ENCODE results near the gene PRMT3. TPM values are rescaled to one million over a fixed set of nuclear protein-coding genes. Genes with fewer than 3 reads are reported as not detected.

The PRMT3 gene
- total RNA-seq (10 to 100 TPM; 11.2 to 11.8 TPM), total RNA-seq (10.2 to 134 (median 29.5) reads per million in 172 experiments)
- polyA plus RNA-seq (2013, experiment 1 of 2), result 7.8 TPM
- 10.3 TPM for polyA plus RNA-seq (2013, experiment 2 of 2)

DNA sequence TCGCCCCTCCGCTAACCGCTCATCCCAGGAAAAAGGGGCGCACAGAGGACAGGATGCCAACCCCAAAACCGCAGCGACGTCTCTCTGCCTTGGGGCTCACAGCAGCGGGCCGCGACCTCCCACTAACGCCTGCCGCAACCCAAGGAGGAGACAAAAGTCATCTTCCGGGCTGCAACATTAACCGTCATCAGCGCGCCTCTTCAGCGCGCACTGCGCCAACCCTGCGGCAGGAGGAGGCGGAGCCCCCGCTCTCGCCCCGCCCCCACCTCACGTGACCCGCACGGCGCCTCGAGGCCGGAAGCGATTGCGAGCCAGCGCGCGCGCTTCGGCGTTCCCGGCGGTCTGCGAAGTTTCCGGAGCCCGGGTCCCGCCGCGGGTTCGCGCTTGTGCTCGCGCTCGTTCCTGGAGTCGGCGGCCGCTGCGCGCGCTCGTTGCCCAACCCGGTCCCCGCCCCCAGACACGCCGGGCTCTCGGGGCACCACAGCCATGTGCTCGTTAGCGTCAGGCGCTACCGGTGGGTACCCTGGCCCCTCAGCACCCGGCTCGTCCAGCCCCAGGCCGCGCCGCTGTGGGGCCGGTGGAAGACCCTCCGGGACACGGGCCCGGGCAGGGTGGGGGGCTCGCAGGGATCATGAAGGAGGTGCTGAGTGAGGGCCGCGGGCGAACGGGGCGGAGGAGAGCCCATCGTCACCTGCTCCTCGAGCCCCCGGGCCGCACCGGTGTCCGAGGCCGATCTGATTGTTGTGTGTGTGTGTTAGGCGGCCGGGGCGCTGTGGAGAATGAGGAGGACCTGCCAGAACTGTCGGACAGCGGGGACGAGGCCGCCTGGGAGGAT lies at the start of gene PRMT3:
TSS of gene PRMT3 (plus strand) at position 456 of the 835 bp plus-strand sequence. CDS start at position 487, 31 bp downstream.
- no peaks in the 10 kb centered on the region for H3K9me3 ChIP-seq (ENCODE audit: control insufficient read depth in 1 of 2, insufficient read depth in 1 of 2, low read length in 2 of 2)
- H3K27me3 ChIP-seq (ENCODE audit: control insufficient read depth in 1 of 2, insufficient read depth in 2 of 2, low read length in 2 of 2), result no peaks in the 10 kb centered on the region
- intact Hi-C loops (cut with DNase I, micrococcal nuclease), result loop anchor here (1.0 to 10.0 kb wide), 6 partner anchors 23 to 1863 kb away; partner anchors contain the start of genes NAV2 (in 1 of the 2), TSG101 (in 1 of the 2) and ZDHHC13 (in 1 of the 2)
- H3K4me1 ChIP-seq (ENCODE audit: insufficient read depth, low read length), result peaks cover 20% of the 10 kb centered on the region
- H3K27ac ChIP-seq (ENCODE audit: low read depth in 1 of 2, low read length in 2 of 2), result peak within 1 kb of the TSS; percentile 87 to 97
- CTCF ChIA-PET, result interaction anchor here (0.6 to 2.6 kb wide), 9 partner anchors 10 to 28 kb away, joined by 3 to 10 read pairs (median 5); partner anchors contain the start of gene HTATIP2
- Mint-ChIP-seq H3K36me3 (ENCODE audit: low read depth) (peaks cover 28% of the 10 kb centered on the region), H3K27ac (peak within 1 kb of the TSS; percentile 99), H3K27me3 (no peaks in the 10 kb centered on the region), H3K9me3 (no peaks in the 10 kb centered on the region), H3K4me3 (peak within 1 kb of the TSS; percentile 99), H3K4me1 (ENCODE audit: low read depth) (peaks cover 27% of the 10 kb centered on the region)
- peaks cover 11% of the 10 kb centered on the region for H3K36me3 ChIP-seq (ENCODE audit: insufficient read depth, low read length)
- H3K4me3 ChIP-seq (ENCODE audit: low read length), result peak within 1 kb of the TSS; percentile 96
- TF ChIP-seq, protein P1, sequence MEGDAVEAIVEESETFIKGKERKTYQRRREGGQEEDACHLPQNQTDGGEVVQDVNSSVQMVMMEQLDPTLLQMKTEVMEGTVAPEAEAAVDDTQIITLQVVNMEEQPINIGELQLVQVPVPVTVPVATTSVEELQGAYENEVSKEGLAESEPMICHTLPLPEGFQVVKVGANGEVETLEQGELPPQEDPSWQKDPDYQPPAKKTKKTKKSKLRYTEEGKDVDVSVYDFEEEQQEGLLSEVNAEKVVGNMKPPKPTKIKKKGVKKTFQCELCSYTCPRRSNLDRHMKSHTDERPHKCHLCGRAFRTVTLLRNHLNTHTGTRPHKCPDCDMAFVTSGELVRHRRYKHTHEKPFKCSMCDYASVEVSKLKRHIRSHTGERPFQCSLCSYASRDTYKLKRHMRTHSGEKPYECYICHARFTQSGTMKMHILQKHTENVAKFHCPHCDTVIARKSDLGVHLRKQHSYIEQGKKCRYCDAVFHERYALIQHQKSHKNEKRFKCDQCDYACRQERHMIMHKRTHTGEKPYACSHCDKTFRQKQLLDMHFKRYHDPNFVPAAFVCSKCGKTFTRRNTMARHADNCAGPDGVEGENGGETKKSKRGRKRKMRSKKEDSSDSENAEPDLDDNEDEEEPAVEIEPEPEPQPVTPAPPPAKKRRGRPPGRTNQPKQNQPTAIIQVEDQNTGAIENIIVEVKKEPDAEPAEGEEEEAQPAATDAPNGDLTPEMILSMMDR (IDR thresholded peaks at IDR 0.05), result peak; percentile 91
- POLR2A ChIA-PET, result interaction anchor here (0.7 to 1.4 kb wide), 3 partner anchors 10 to 27 kb away, joined by 3 to 14 read pairs (median 5); partner anchors contain the start of gene HTATIP2
- DNase-seq (peak; percentile 94 to 99 (median 97)), ATAC-seq (ENCODE audit: poor library complexity) (peak; percentile 87)

DNA sequence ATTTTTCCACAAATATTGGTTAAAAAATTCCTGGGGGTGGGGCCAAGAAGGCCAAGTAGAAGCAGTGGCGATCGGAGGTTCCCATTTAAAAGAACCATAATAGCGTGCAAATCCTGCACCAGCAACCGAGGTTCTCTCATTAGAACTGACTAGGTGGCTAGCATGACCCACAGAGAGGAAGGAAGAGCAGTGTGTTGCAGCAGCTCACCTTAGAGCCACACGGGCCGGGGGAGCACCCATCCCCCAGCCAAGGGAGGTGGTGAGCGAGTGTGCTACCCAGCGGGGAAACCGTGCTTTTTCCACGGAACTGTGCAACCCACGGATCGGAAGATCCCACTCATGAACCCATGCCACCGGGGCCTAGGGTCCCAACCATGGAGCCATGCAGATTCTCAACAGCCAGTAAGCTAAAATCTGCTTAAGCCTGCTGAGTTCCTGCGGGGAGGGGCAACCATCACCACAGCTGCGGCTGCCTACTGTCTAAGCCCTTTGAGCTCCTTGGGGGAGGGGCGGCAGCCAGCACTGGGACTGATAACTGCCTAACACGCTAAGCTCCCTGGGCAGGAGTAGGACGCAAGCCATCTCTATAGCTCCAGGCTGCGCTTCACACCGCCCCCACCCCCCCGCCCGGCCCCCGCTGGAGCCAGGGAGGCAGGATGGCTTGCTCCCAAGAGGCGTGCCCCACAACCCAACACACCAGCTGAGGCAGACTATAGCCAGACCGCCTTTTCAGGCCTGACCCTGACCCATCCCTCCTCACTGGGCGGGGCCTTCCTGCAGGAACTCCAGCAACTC lies 45.0 kb upstream of the PRMT3 start:
- ChIA-PET CTCF (interaction anchor here (1.6 kb wide), 1 partner anchor 13 kb away, joined by 5 read pairs; no protein-coding TSS in a partner anchor), POLR2A (no interaction called here)
- H3K27ac ChIP-seq (ENCODE audit: low read depth in 1 of 2, low read length in 2 of 2), result no peak overlapping the region
- no peak overlapping the region for H3K4me3 ChIP-seq (ENCODE audit: low read length)
- intact Hi-C loops (cut with DNase I, micrococcal nuclease), result no loop called here
- ATAC-seq (ENCODE audit: poor library complexity) (no peak), DNase-seq (peak in 3 of 14 experiments; percentile 9 to 19 (median 14))
- H3K36me3 ChIP-seq (ENCODE audit: insufficient read depth, low read length), result no peaks in the 10 kb centered on the region
- H3K4me1 ChIP-seq (ENCODE audit: insufficient read depth, low read length), result peaks cover 5% of the 10 kb centered on the region
- H3K9me3 Mint-ChIP-seq, result no peaks in the 10 kb centered on the region
- peaks cover 79% of the 10 kb centered on the region for H3K27me3 Mint-ChIP-seq
- TF ChIP-seq, protein P1 (IDR thresholded peaks at IDR 0.05), result no peak
- H3K36me3 Mint-ChIP-seq (ENCODE audit: low read depth), result no peaks in the 10 kb centered on the region
- no peaks in the 10 kb centered on the region for H3K4me1 Mint-ChIP-seq (ENCODE audit: low read depth)
- H3K27me3 ChIP-seq (ENCODE audit: control insufficient read depth in 1 of 2, insufficient read depth in 2 of 2, low read length in 2 of 2), result peaks cover 21 to 29% of the 10 kb centered on the region in 2 experiments
- no peak overlapping the region for H3K4me3 Mint-ChIP-seq
- H3K9me3 ChIP-seq (ENCODE audit: control insufficient read depth in 1 of 2, insufficient read depth in 1 of 2, low read length in 2 of 2), result peaks cover 0 to 5% of the 10 kb centered on the region in 2 experiments
- H3K27ac Mint-ChIP-seq, result no peak overlapping the region

DNA sequence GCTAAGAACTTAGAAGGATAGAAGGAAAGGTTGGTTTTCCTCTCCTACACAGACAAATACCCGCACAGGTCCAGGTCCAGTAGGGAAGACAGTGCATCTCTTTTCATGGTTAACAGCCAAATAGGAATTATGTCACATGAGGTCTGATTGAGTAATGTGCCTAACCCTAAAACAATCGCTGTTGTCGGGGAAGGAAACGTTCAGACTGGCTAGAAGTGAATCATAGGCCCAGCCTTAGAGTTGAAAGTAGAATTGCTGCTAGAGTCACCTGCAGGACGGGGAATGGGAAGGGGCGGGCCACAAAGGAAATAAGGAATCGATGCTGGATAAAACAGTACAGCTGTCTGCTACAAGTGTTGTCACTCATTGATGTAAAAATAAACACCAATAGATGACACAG lies 36.4 kb upstream of the PRMT3 start:
- POLR2A ChIA-PET, result no interaction called here
- Histone ChIP-seq H3K27ac (ENCODE audit: low read depth in 1 of 2, low read length in 2 of 2) (no peak overlapping the region), H3K36me3 (ENCODE audit: insufficient read depth, low read length) (no peaks in the 10 kb centered on the region), H3K27me3 (ENCODE audit: control insufficient read depth in 1 of 2, insufficient read depth in 2 of 2, low read length in 2 of 2) (no peaks in the 10 kb centered on the region), H3K4me3 (ENCODE audit: low read length) (no peak overlapping the region), H3K4me1 (ENCODE audit: insufficient read depth, low read length) (peaks cover 5% of the 10 kb centered on the region), H3K9me3 (ENCODE audit: control insufficient read depth in 1 of 2, insufficient read depth in 1 of 2, low read length in 2 of 2) (no peaks in the 10 kb centered on the region)
- Mint-ChIP-seq H3K4me1 (ENCODE audit: low read depth) (peaks cover 11% of the 10 kb centered on the region), H3K4me3 (no peak overlapping the region), H3K27ac (no peak overlapping the region), H3K27me3 (peaks cover 8% of the 10 kb centered on the region), H3K36me3 (ENCODE audit: low read depth) (no peaks in the 10 kb centered on the region), H3K9me3 (no peaks in the 10 kb centered on the region)
- TF ChIP-seq, protein P1 (IDR thresholded peaks at IDR 0.05), result no peak
- no peak for ATAC-seq (ENCODE audit: poor library complexity)
- DNase-seq, result no peak
- CTCF ChIA-PET, result interaction anchor here (1.5 kb wide), 1 partner anchor 219 kb away, joined by 3 read pairs; no protein-coding TSS in a partner anchor
- intact Hi-C loops (cut with DNase I, micrococcal nuclease), result no loop called here

Data from CD4-positive, alpha-beta T cell (primary cell).